Right atrium auricular region (tissue), 2 donors: ENCODE results near the gene FGF11. TPM values are rescaled to one million over a fixed set of nuclear protein-coding genes. Genes with fewer than 3 reads are reported as not detected.
A peak's percentile ranks its signal among the peaks of the same experiment; 100 is the strongest.
"Not testable (repeated sequence)": the region's sequence is repeated elsewhere in the genome, so short reads cannot be mapped to it uniquely, and the experiment has no call there.

ENCODE experiments used
- DNase-seq: peaks from one replicate; pipeline ENCODE4 v3.0.0-alpha.2; 2019; ENCODE audit warnings: low spot score
- H3K27ac ChIP-seq, 2 donors: fragments of 200-600 bp; sonication (generic); 1 replicate in 1 of 2; 2 replicates in 1 of 2; pipeline ENCODE4 v1.5.1; 2016 to 2019
- H3K27me3 ChIP-seq, 2 donors: fragments of 200-600 bp; sonication (generic); one replicate each; pipeline versions ENCODE4 v1.5.1 to v1.6.0; 2017 to 2019
- H3K36me3 ChIP-seq: fragments of 200-600 bp; sonication (generic); one replicate; pipeline ENCODE4 v1.5.1; 2016
- H3K4me1 ChIP-seq, 2 donors: fragments of 200-600 bp; sonication (generic); one replicate each; pipeline versions ENCODE4 v1.5.1 to v1.6.0; 2017 to 2019
- H3K4me3 ChIP-seq, 2 donors: fragments of 200-600 bp; sonication (generic); 1 replicate in 1 of 2; 2 replicates in 1 of 2; pipeline ENCODE4 v1.5.1; 2017 to 2019; ENCODE audit warnings: mild to moderate bottlenecking in 1 of 2, moderate library complexity in 1 of 2
- H3K9me3 ChIP-seq, 2 donors: fragments of 200-600 bp; sonication (generic); one replicate each; pipeline ENCODE4 v1.5.1; 2019
- total RNA-seq, 2 donors: library from RNA; depleted of rRNA; stranded (reverse); fragments of >200 nt; gene quantifications; one replicate each; pipeline ENCODE4 v1.1.0, GENCODE V29; 2016
- TF ChIP-seq, protein P1 (sequence below), 2 donors: fragments of 200-600 bp; sonication (generic); IDR thresholded peaks; one replicate each; pipeline ENCODE4 v1.5.1; 2019; ENCODE audit warnings: antibody characterized with exemption in 2 of 2

FGF11 gene
- total RNA-seq, 2 donors from 2014 or later, result 18.6 to 20.9 TPM

DNA sequence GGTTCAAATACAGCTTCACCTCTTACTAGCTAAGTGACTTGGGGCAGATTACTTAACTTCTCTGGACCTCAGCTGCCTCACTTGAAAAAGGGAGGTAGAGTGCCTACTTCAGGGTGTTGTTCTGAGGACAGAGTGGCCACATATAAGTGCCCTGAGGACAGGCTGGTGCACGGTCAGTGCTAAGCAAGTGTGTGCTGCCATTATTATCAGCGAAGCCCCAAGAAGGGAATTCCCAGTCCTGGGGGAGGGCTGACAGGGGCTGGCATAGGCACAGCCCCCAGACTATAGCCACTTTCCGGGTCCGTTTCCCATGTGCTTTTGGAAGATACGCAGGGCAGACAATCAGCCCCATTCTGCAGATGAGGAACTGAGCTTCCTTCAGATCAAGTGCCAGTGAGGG is 37.6 kb downstream of the FGF11 start:
- no peak overlapping the region for H3K4me3 ChIP-seq
- DNase-seq, result no peak
- peak overlapping the region; percentile 100 for H3K27ac ChIP-seq
- no peaks in the 10 kb centered on the region for H3K36me3 ChIP-seq
- H3K27me3 ChIP-seq, result no peaks in the 10 kb centered on the region
- peaks cover 0 to 59% of the 10 kb centered on the region in 2 donors for H3K4me1 ChIP-seq
- TF ChIP-seq, protein P1, sequence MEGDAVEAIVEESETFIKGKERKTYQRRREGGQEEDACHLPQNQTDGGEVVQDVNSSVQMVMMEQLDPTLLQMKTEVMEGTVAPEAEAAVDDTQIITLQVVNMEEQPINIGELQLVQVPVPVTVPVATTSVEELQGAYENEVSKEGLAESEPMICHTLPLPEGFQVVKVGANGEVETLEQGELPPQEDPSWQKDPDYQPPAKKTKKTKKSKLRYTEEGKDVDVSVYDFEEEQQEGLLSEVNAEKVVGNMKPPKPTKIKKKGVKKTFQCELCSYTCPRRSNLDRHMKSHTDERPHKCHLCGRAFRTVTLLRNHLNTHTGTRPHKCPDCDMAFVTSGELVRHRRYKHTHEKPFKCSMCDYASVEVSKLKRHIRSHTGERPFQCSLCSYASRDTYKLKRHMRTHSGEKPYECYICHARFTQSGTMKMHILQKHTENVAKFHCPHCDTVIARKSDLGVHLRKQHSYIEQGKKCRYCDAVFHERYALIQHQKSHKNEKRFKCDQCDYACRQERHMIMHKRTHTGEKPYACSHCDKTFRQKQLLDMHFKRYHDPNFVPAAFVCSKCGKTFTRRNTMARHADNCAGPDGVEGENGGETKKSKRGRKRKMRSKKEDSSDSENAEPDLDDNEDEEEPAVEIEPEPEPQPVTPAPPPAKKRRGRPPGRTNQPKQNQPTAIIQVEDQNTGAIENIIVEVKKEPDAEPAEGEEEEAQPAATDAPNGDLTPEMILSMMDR (IDR thresholded peaks at IDR 0.05), result no peak
- no peaks in the 10 kb centered on the region for H3K9me3 ChIP-seq

DNA sequence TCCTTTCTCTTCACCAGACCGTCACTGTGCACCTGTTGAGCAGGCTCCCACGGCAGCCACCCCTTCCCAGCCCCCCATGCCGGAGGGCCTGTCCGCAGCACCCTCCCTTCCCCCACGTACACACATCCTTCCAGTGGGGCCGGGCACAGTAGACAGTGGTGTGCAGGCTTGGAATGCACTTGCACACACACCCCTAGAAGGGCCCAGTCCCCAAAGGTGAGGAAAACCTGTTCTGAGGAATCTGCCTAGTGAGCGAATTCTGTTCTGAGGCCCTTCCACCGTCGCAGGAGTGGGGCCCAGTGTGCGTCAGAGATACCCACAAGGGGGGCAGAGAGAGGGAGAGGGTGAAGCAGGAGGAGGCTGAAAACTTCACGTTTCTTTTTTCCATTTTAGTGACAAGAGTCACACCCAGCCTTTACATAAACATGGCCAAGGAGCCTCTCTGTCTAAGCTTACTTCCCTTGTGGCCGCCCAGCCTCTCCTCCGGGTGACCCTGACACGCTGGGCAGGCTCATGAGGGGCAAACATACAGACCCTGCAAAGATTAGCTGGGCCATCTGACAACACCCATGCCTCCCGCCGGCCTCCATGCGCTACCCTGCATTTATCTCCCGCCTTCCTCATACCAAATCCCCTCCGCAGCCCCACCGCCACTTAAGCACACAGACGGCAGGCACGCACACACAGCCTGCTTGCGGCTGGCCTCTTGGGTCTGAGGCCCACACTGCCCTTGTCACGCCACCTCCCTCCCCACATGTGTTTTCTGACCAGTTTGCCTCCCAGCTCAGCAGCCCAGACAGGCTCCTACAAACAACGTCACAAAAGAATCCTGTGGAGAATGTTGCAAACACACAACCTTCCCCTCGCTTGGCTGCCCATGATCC is 38.3 kb downstream of the FGF11 start:
- TF ChIP-seq, protein P1 (IDR thresholded peaks at IDR 0.05), result no peak
- Histone ChIP-seq H3K4me1 (peaks cover 0 to 62% of the 10 kb centered on the region in 2 donors), H3K27ac (peak overlapping the region; percentile 100), H3K9me3 (no peaks in the 10 kb centered on the region), H3K4me3 (peak overlapping the region; percentile 89 to 100), H3K27me3 (no peaks in the 10 kb centered on the region), H3K36me3 (no peaks in the 10 kb centered on the region)
- DNase-seq, result peak; percentile 73

DNA sequence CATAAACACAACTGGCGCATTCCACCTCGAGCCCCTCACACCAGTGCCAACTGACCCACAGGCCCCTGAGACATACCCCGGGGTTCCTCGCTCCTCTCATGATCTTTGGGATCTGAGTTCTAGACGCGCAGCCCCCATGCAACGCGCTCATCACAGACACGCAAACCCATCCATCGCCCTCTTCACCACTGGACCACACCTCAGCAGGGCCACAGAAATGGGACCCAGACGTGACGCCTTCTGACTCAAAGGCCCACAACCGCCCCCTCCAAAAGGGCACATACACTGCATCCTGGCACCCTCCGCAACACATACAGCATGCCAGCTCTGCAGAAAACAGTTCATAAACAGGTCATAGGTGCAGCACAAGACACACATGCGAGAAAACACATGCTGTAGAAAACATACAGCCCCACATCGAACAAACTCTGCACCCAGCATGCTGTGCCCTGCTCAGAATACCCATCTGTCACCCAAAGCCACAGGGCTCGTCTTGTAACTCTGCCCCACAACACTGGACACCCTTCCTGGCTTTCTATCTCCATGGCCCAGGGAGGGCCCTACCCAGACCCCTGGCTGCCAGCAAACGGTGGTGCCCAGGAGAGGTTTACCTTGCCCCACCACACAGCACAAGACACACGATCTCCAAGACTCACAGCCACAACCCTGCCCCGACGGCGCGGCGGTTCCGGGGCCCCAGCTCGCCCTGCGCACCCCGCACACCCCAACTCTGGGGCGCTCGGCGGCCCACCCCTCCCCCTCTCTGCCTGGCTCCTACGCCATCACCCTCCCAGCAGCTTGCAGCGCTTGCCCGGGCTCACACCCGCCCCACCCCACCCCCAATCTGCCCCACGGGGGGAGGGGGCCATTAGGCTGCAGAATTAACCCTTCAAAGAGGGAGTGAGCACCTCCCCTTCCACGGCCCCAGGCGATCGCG is 39.2 kb downstream of the FGF11 start:
- TF ChIP-seq, protein P1 (IDR thresholded peaks at IDR 0.05), result no peak
- no peaks in the 10 kb centered on the region for H3K9me3 ChIP-seq

DNA sequence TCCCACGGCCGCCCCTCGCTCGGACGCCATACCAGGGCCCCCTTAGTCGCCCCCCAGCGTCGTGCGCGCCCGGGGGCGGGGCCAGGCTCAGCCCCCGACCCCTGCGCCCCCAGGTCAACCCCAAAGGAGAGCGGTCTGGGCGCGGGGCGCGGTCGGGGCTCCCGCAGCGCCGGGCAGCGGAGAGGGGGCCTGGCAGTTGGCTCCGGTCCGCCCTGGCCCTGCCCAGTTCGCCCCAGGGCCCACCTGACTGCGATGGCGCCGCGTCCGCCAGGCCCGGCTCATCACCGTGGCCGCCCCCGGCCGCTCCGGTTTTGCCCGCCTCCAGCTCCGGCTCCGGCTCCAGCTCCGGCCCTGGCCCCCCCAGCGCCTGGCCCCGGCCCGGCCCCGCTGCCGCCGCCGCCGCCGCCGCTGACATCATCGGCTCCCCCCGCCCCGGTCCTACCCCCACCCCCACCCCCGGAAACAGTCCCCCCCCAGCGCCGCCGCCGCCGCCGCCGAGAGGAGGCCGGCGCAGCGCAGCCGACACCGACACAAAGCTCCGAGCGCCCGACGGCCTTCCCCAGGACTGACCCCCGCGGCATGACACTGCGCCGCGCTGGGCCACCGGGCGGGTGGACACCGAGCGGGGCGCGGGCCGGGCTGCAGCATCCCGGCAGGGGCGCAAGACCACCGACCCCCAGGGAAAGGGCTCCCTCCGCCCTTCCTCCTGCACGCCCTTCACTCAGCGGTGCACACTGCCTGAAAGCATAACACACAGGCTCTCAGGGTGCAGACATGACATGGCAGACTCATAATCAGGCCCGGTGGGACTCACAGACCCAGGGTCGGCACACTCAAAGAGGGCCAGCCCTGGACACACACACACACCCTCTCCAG is 40.1 kb downstream of the FGF11 start, which contains the start of gene ZBTB4:
ZBTB4 (minus strand) TSS at position 419 of the 876 bp plus-strand sequence. CDS start 12,830 bp downstream, outside the sequence.
- no peak for DNase-seq
- peak within 1 kb of the TSS; percentile 89 to 100 for H3K4me3 ChIP-seq
- peaks cover 0 to 66% of the 10 kb centered on the region in 2 donors for H3K4me1 ChIP-seq
- no peaks in the 10 kb centered on the region for H3K9me3 ChIP-seq
- H3K27me3 ChIP-seq, result no peaks in the 10 kb centered on the region
- peak within 1 kb of the TSS; percentile 100 for H3K27ac ChIP-seq
- TF ChIP-seq, protein P1 (IDR thresholded peaks at IDR 0.05), result no peak
- H3K36me3 ChIP-seq, result no peaks in the 10 kb centered on the region

More for the DNA sequence above, 39.2 kb downstream of the FGF11 start:
- H3K27ac ChIP-seq, result peak overlapping the region; percentile 100
- H3K4me1 ChIP-seq, result peaks cover 0 to 69% of the 10 kb centered on the region in 2 donors
- no peaks in the 10 kb centered on the region for H3K27me3 ChIP-seq
- DNase-seq, result no peak
- peak overlapping the region; percentile 89 to 100 for H3K4me3 ChIP-seq
- no peaks in the 10 kb centered on the region for H3K36me3 ChIP-seq

DNA sequence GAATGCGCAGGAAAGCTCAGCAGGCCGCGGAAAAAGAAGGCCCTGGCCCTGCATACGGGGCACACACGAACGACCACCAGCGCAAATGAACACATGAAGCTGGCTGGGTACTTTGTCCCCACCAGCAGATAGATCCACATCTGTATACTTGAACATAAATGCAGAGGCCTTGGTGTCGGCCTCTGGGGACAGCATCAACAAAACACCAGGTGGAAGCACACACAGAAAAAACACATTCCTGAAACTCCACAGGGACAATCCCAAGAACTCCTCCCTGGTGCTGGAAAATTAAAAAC is 40.7 kb downstream of the FGF11 start:
- H3K9me3 ChIP-seq, result no peaks in the 10 kb centered on the region
- H3K4me1 ChIP-seq, result peaks cover 0 to 63% of the 10 kb centered on the region in 2 donors
- no peak for DNase-seq
- no peaks in the 10 kb centered on the region for H3K36me3 ChIP-seq
- H3K4me3 ChIP-seq, result peak overlapping the region; percentile 89 to 100
- H3K27me3 ChIP-seq, result no peaks in the 10 kb centered on the region
- TF ChIP-seq, protein P1 (IDR thresholded peaks at IDR 0.05), result no peak
- H3K27ac ChIP-seq, result peak overlapping the region; percentile 100

DNA sequence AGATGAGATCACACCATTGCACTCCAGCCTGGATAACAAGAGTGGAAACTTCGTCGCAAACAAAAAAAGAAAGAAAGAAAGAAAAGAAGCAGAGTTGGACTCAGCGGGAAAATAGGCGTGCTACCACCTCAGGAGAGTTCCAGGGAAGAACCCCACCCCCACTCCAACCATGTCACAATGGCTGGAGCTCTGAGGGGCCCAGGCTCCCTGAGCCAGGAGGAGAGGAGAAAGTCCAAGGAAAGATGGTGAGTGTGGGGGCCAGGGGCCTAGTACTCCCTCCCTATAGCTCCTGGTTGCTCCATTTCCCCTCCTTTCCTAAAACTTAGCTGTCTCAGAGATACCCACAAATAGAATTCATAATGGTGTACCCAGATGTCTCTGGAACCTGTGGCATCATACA is 42.0 kb downstream of the FGF11 start, which contains the start of gene SLC35G6:
SLC35G6 (plus strand) TSS at position 172 of the 400 bp plus-strand sequence; CDS start at position 243, 71 bp downstream.
- H3K4me1 ChIP-seq, result peaks cover 0 to 63% of the 10 kb centered on the region in 2 donors
- DNase-seq, H3K4me3 ChIP-seq, H3K9me3 ChIP-seq, H3K36me3 ChIP-seq, H3K27me3 ChIP-seq: not testable (repeated sequence)
- H3K27ac ChIP-seq, result peak within 1 kb of the TSS; percentile 100

DNA sequence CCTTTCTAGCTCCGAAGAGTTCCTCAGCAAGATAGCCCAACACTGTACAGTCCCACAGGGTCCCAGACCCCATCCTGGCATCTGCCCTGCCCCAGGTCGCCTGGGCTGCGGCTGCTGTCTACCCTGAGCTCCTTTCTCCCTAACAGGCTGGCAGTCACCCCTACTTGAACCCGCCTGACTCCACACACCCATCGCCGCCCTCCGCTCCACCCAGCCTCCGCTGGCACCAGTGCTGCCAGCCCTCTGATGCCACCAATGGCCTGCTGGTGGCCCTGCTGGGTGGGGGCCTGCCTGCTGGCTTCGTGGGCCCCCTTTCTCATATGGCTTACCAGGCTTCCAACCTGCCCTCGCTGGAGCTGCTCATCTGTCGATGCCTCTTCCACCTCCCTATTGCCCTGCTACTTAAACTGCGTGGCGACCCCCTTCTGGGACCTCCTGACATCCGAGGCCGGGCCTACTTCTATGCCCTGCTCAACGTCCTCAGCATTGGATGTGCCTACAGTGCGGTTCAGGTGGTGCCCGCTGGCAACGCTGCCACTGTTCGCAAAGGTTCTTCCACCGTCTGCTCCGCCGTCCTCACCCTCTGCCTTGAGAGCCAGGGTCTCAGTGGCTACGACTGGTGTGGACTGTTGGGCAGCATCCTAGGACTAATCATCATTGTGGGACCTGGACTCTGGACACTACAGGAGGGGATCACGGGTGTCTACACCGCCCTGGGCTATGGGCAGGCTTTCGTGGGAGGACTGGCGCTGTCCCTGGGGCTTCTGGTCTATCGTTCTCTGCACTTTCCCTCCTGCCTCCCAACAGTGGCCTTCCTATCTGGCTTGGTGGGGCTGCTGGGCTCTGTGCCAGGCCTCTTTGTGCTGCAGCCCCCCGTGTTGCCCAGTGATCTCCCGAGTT is 42.8 kb downstream of the FGF11 start:
- not testable (repeated sequence) for H3K36me3 ChIP-seq, H3K27me3 ChIP-seq, H3K9me3 ChIP-seq, DNase-seq, H3K4me3 ChIP-seq
- H3K27ac ChIP-seq, result peak overlapping the region; percentile 97 to 100
- peaks cover 0 to 63% of the 10 kb centered on the region in 2 donors for H3K4me1 ChIP-seq
